CD4-positive, alpha-beta T cell treated with Interleukin-6 at 100 ng/mL for 8 hours (primary cell): Measurements from ENCODE around the gene CCT6A.
"Not testable (repeated sequence)": the region's sequence is repeated elsewhere in the genome, so short reads cannot be mapped to it uniquely, and the experiment has no call there.

Experiments used
- DNase-seq: peaks from one replicate; pipeline ENCODE4 v3.0.0-alpha.2; 2020; ENCODE audit warnings: mixed read lengths, low spot score

Gene CCT6A

DNA sequence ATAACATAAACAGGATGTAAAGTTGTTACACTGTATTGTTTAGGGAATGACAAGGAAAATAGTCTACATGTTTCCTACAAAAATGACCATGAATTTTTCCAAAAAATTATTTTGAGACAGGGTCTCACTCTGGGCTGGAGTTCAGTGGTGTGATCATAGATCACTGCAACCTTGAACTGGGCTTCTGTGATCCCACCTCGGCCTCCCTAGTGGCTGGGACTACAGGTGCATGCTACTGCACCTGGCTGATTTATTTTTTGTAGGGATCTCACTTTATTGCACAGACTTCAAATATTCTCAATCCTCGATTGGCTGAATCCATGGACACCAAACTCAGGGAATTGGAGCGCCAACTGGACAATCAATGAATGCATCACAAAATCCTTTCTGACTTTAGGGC lies 48.1 kb downstream of the CCT6A start:
- DNase-seq, result no peak

GRCh38 chr7:56104138-56104537 lies 52.6 kb downstream of the CCT6A start:
- DNase-seq, result not testable (repeated sequence)

- no peak for DNase-seq
Measured at GRCh38 chr7:56105508-56105907, 53.9 kb downstream of the CCT6A start.

- peak; percentile 96 for DNase-seq
Measured at GRCh38 chr7:56106108-56107073, 54.8 kb downstream of the CCT6A start, which contains the start of gene CHCHD2. Gene CHCHD2, minus strand, starts transcription at chr7:56106476. Its CDS starts 63 bp downstream, at chr7:56106413.

- no peak for DNase-seq
Measured at GRCh38 chr7:56107954-56108258, 56.3 kb downstream of the CCT6A start.

DNA sequence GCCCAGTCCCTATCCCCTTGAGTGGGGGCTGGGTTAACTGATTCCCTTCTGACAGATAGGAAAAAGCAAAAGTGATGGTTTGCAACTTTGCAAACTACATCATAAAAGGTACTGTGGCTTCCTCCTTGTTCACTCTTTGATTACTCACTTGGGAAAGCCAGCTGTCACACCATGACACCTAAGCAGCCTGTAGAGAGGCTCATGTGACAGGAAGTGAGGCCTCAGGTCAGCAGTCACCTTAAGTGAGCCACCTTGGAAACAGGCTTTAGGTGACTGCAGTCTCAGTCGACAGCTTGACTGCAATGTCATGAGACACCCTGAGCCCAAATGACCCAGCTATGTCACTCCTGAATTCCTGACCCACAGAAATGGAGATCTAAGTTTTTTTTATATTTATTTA lies 59.0 kb downstream of the CCT6A start:
- DNase-seq, result no peak

- DNase-seq, result not testable (repeated sequence)
Measured at GRCh38 chr7:56112244-56112643, 60.7 kb downstream of the CCT6A start.
